K562 (cell line): ENCODE measurements around the gene CYS1. TPM values are rescaled to one million over a fixed set of nuclear protein-coding genes. Genes with fewer than 3 reads are reported as not detected.

ENCODE experiments used
- GATAD2B ChIP-seq: fragments of 450-650 bp; IDR thresholded peaks from 2 replicates; pipeline ENCODE4 v1.6.1; 2017; ENCODE audit warnings: mild to moderate bottlenecking, borderline replicate concordance
- KDM4B ChIP-seq, 2 experiments: fragments of 450-650 bp in 1 of 2; sonication (generic) in 1 of 2; IDR thresholded peaks; 2 replicates each; pipeline ENCODE4 v1.6.1; 2016 to 2017; ENCODE audit warnings: borderline replicate concordance in 2 of 2, antibody characterized with exemption in 1 of 2, low read depth in 1 of 2, mild to moderate bottlenecking in 1 of 2
- KLF13 ChIP-seq: fragments of 450-650 bp; IDR thresholded peaks from 2 replicates; pipeline ENCODE4 v1.6.1; 2016; ENCODE audit warnings: missing genetic modification characterization, low read depth, mild to moderate bottlenecking, missing compliant biosample characterization, moderate library complexity, borderline replicate concordance
- POLR3A ChIP-seq: IDR thresholded peaks from 2 replicates; pipeline ENCODE4 v1.6.1; 2011; ENCODE audit warnings: borderline replicate concordance, mild to moderate bottlenecking, moderate library complexity; ENCODE audit not compliant: insufficient read length, insufficient read depth; ENCODE audit errors: extremely low read depth
- U2AF2 ChIP-seq: fragments of 200-400 bp; formaldehyde crosslinking; optimal IDR thresholded peaks from 2 replicates; pipeline ENCODE3; 2017; ENCODE audit warnings: low read depth, mild to moderate bottlenecking, low read length
- ZNF316 ChIP-seq: fragments of 450-650 bp; IDR thresholded peaks from 2 replicates; pipeline ENCODE4 v1.6.1; 2016
- ZNF436 ChIP-seq: fragments of 250-450, 450-650 bp; sonication (Bioruptor Pico); formaldehyde crosslinking; IDR thresholded peaks from 2 replicates; pipeline ENCODE4 v1.7.0; 2020; ENCODE audit warnings: mild to moderate bottlenecking
- ZNF583 ChIP-seq: fragments of 250-450 bp; sonication (Bioruptor Pico); IDR thresholded peaks from 2 replicates; pipeline ENCODE4 v1.4.0; 2020
- ZNF764 ChIP-seq: fragments of 250-450 bp; sonication (Bioruptor Pico); IDR thresholded peaks from 2 replicates; pipeline ENCODE4 v1.4.0; 2020; ENCODE audit warnings: low read depth, mild to moderate bottlenecking, moderate library complexity
- polyA plus RNA-seq, 8 experiments: library from polyadenylated mRNA; depleted of rRNA in 4 of 8; stranded (reverse) in 5 of 8; unstranded in 3 of 8; fragments of >200 nt; fragmentation: Nextera tagmentation in 2 of 8; fragmentation: Illumina TruSeq in 1 of 8; extraction: Ambion mirVana in 2 of 8; extraction: Trizol in 1 of 8; gene quantifications; 2 replicates each; pipeline versions ENCODE4 v1.2.1 to v1.2.3, GENCODE V29; 2011 to 2014; ENCODE audit warnings: inconsistent platforms in 1 of 8, missing spikeins in 1 of 8
- total RNA-seq, 7 experiments: library from RNA; depleted of rRNA in 6 of 7; stranded (reverse); fragments of >200 nt in 6 of 7; fragmentation: Illumina TruSeq in 2 of 7; extraction: Trizol in 2 of 7; gene quantifications; 2 replicates each; pipeline versions ENCODE4 v1.2.1 to v1.2.3, GENCODE V29; 2011 to 2021; ENCODE audit warnings: low replicate concordance in 1 of 7
- TF ChIP-seq, protein P1 (sequence below): IDR thresholded peaks from 3 replicates; pipeline ENCODE4 v1.6.1; 2011; ENCODE audit warnings: borderline replicate concordance, mild to moderate bottlenecking; ENCODE audit not compliant: insufficient read length, insufficient read depth
- TF ChIP-seq, protein P2 (sequence below): IDR thresholded peaks from 2 replicates; pipeline ENCODE4 v1.6.1; 2011; ENCODE audit warnings: borderline replicate concordance, low read depth, mild to moderate bottlenecking, moderate library complexity, low read length; ENCODE audit not compliant: insufficient read depth, poor library complexity, severe bottlenecking

Gene CYS1
- total and polyA plus RNA-seq, 9 of the 15 experiments (the other 6 are each of a cell fraction or from before 2014, with no cell fraction given) = 0.11 to 0.13 TPM; not detected in 7

DNA sequence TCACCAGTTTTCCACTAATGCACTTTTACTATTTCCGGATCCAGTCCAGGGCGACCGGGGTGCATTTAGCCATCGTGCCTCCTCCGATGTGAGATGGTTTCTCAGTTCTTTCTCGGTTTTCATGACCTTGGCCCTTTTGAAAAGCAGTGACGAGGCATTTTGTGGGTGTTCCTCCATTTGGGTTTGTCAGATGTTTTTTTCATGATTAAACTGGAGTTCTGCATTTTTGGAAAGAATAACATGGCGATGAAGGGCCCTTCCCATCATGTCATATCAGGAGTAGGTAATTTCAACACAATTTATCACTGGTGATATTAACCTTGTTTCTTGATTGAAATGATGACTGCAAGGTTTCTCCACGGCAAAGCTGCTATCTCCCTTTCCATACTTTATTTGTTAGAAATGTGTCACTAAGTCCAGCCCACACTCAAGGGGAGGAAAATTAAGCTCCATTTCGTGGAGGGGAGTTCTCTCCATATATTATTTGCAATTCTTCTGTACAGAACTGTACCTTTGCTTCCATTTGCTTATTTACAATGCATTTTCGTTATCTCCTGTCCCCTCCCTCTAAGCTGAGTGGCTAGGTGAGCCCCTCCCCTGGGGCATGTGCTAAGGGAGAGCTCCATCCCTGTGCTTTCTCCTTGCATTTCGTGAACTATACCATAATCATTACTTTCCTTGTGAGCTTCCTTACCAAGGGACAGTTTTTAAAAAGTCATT, 45.7 kb downstream of the CYS1 start (continued):
- TF ChIP-seq POLR3A (no peak), ZNF764 (CRISPR knock-in tag) (no peak), ZNF583 (CRISPR knock-in tag) (peak; percentile 36; the same call in 1 of the 2 replicates), ZNF436 (no peak), KLF13 (no peak), ZNF316 (peak; percentile 96), GATAD2B (0 out of 2 replicates have a peak, but pooled peaks have one; percentile 35), U2AF2 (no peak), KDM4B (IDR thresholded peaks at IDR 0.05; ENCODE audit: borderline replicate concordance in 2 of 2, low read depth in 1 of 2) (no peak)
- TF ChIP-seq, protein P1, sequence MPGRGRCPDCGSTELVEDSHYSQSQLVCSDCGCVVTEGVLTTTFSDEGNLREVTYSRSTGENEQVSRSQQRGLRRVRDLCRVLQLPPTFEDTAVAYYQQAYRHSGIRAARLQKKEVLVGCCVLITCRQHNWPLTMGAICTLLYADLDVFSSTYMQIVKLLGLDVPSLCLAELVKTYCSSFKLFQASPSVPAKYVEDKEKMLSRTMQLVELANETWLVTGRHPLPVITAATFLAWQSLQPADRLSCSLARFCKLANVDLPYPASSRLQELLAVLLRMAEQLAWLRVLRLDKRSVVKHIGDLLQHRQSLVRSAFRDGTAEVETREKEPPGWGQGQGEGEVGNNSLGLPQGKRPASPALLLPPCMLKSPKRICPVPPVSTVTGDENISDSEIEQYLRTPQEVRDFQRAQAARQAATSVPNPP = no peak
- TF ChIP-seq, protein P2, sequence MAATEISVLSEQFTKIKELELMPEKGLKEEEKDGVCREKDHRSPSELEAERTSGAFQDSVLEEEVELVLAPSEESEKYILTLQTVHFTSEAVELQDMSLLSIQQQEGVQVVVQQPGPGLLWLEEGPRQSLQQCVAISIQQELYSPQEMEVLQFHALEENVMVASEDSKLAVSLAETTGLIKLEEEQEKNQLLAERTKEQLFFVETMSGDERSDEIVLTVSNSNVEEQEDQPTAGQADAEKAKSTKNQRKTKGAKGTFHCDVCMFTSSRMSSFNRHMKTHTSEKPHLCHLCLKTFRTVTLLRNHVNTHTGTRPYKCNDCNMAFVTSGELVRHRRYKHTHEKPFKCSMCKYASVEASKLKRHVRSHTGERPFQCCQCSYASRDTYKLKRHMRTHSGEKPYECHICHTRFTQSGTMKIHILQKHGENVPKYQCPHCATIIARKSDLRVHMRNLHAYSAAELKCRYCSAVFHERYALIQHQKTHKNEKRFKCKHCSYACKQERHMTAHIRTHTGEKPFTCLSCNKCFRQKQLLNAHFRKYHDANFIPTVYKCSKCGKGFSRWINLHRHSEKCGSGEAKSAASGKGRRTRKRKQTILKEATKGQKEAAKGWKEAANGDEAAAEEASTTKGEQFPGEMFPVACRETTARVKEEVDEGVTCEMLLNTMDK = no peak
